ENCODE measurements around the gene PPA2. TPM values are rescaled to one million over a fixed set of nuclear protein-coding genes. Genes with fewer than 3 reads are reported as not detected.
"Not testable (repeated sequence)": the region's sequence is repeated elsewhere in the genome, so short reads cannot be mapped to it uniquely, and the experiment has no call there.

The PPA2 gene
- total RNA-seq, 2 experiments from 2014 or later: 72.0 to 81.9 TPM

DNA sequence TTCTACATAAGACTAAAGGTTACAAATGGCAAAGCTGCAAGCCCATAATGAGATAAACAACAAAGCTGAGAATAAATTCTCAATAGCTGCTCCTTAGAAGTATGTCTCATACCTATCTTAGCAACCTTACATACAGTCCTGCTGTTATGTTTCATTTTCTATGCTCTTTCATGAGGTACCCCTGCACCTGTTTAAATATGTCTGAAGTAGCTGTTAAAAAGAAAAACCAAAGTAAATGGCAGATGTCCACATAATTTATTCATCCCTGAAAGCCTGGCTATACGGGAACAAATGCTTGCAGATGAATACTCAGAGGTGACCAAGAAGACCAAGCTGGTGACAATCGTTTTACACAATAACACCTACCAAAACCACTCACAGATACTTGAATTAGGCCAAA, 22.5 kb downstream of the PPA2 start:
- peaks cover 2% of the 10 kb centered on the region for H3K9me3 Mint-ChIP-seq
- no peaks in the 10 kb centered on the region for H3K27me3 Mint-ChIP-seq
- H3K4me3 Mint-ChIP-seq: no peak overlapping the region
- POLR2A ChIA-PET: no interaction called here
- peaks cover 57% of the 10 kb centered on the region for H3K36me3 Mint-ChIP-seq
- ATAC-seq (ENCODE audit: low read depth) (no peak), DNase-seq (no peak)
- no peaks in the 10 kb centered on the region for H3K4me1 Mint-ChIP-seq
- no peak overlapping the region for H3K27ac Mint-ChIP-seq

DNA sequence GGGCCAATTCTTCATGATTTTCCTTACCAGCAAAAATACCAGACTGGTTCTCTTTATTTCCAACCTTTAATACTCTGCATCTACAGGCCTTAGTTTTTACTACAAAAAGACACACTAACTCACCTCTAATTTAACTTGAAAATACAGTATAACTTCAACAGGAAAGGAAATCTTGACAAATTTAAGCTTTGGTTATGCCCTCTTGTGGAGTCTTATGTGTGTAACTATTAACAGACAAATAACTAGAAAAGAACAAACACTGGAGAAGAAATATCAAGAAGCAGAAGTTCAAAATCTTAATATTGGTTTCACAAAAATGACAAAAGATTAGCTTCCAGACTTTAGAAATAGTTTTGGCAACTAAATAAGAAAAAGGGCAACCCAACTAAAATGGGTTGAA, 33.0 kb downstream of the PPA2 start:
- no peak for DNase-seq
- H3K4me1 Mint-ChIP-seq: no peaks in the 10 kb centered on the region
- POLR2A ChIA-PET: no interaction called here
- peaks cover 10% of the 10 kb centered on the region for H3K9me3 Mint-ChIP-seq
- no peak overlapping the region for H3K27ac Mint-ChIP-seq
- no peak for ATAC-seq (ENCODE audit: low read depth)
- H3K36me3 Mint-ChIP-seq: peaks cover 39% of the 10 kb centered on the region
- no peak overlapping the region for H3K4me3 Mint-ChIP-seq
- no peaks in the 10 kb centered on the region for H3K27me3 Mint-ChIP-seq

DNA sequence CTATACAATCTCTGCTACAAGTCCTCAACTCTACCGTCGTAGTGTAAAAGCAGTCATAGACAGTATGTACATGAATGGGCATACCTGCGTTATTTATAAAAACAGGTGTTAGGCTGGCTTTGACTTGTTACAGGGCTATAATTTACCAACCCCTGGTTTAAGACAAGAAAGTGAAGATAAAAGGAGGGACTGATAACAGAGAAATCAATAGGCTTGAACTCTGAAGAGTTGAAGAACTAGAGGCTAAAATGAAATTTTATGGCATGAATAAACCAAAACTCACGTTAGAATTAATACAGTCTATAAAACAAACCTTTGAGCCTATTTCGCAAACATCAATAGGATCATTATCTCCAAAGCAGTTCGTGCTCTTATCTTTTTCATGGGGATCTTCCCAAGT, 36.2 kb downstream of the PPA2 start:
- DNase-seq: no peak
- ATAC-seq (ENCODE audit: low read depth): no peak
- H3K4me1 Mint-ChIP-seq: no peaks in the 10 kb centered on the region
- H3K27ac Mint-ChIP-seq: no peak overlapping the region
- H3K4me3 Mint-ChIP-seq: no peak overlapping the region
- H3K36me3 Mint-ChIP-seq: peaks cover 63% of the 10 kb centered on the region
- POLR2A ChIA-PET: no interaction called here
- peaks cover 15% of the 10 kb centered on the region for H3K9me3 Mint-ChIP-seq
- no peaks in the 10 kb centered on the region for H3K27me3 Mint-ChIP-seq

DNA sequence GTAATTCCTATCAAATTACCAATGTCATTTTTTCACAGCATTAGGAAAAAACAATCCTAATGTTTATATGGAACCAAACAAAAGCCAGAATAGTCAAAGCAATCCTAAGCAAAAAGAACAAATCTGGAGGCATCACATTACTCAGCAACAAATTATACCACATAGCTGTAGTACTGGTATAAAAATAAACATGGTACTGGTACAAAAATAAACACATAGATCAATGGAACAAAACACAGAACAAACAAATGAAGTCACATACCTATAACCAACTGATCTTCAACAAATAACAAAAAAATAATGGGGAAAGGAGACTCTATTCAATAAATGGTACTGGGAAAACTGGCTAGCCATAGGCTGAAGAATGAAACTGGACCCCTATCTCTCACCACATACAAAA, 37.4 kb downstream of the PPA2 start:
- H3K4me1 Mint-ChIP-seq: no peaks in the 10 kb centered on the region
- H3K27ac Mint-ChIP-seq: no peak overlapping the region
- DNase-seq (no peak), ATAC-seq (ENCODE audit: low read depth) (no peak)
- POLR2A ChIA-PET: no interaction called here
- peaks cover 71% of the 10 kb centered on the region for H3K36me3 Mint-ChIP-seq
- H3K27me3 Mint-ChIP-seq: no peaks in the 10 kb centered on the region
- H3K9me3 Mint-ChIP-seq: peaks cover 13% of the 10 kb centered on the region
- no peak overlapping the region for H3K4me3 Mint-ChIP-seq

GRCh38 chr4:105434940-105435339, 38.9 kb downstream of the PPA2 start:
- Mint-ChIP-seq H3K4me3 (no peak overlapping the region), H3K27ac (no peak overlapping the region), H3K36me3 (peaks cover 68% of the 10 kb centered on the region), H3K27me3 (no peaks in the 10 kb centered on the region), H3K4me1 (no peaks in the 10 kb centered on the region), H3K9me3 (peaks cover 10% of the 10 kb centered on the region)
- POLR2A ChIA-PET: no interaction called here
- ATAC-seq (ENCODE audit: low read depth) (no peak), DNase-seq (no peak)

- Mint-ChIP-seq H3K27me3 (no peaks in the 10 kb centered on the region), H3K9me3 (peaks cover 13% of the 10 kb centered on the region), H3K4me3 (no peak overlapping the region), H3K4me1 (no peaks in the 10 kb centered on the region), H3K27ac (no peak overlapping the region), H3K36me3 (peaks cover 72% of the 10 kb centered on the region)
- POLR2A ChIA-PET: no interaction called here
- no peak for ATAC-seq (ENCODE audit: low read depth)
- no peak for DNase-seq
Measured at GRCh38 chr4:105433421-105433820, 40.4 kb downstream of the PPA2 start.

DNA sequence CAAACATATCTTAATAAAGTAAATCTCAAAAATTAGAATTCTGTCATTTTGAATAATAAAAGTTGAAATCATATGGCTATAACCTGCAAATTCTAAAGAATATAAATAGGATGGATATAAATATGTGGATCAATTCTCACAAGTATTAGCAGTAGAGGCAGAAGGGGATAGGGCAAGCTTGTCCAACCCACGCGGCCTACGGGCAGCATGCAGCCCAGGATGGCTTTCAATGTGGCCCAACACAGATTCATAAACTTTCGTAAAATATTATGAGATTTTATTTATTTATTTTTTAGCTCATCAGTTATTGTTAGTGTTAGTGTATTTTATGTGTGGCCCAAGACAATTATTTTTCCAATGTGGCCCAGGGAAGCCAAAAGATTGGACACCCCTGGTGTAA, 41.4 kb downstream of the PPA2 start:
- POLR2A ChIA-PET: no interaction called here
- H3K27ac Mint-ChIP-seq: no peak overlapping the region
- no peak for DNase-seq

GRCh38 chr4:105430811-105431210, 43.1 kb downstream of the PPA2 start:
- Mint-ChIP-seq H3K36me3 (peaks cover 73% of the 10 kb centered on the region), H3K27me3 (no peaks in the 10 kb centered on the region), H3K9me3 (peaks cover 10% of the 10 kb centered on the region), H3K4me1 (no peaks in the 10 kb centered on the region), H3K27ac (no peak overlapping the region), H3K4me3 (no peak overlapping the region)
- ATAC-seq (ENCODE audit: low read depth) (no peak), DNase-seq (no peak)
- POLR2A ChIA-PET: no interaction called here

More for the DNA sequence above, 41.4 kb downstream of the PPA2 start:
- H3K4me3 Mint-ChIP-seq: no peak overlapping the region
- no peaks in the 10 kb centered on the region for H3K27me3 Mint-ChIP-seq
- H3K4me1 Mint-ChIP-seq: no peaks in the 10 kb centered on the region
- no peak for ATAC-seq (ENCODE audit: low read depth)
- peaks cover 13% of the 10 kb centered on the region for H3K9me3 Mint-ChIP-seq
- H3K36me3 Mint-ChIP-seq: peaks cover 74% of the 10 kb centered on the region

DNA sequence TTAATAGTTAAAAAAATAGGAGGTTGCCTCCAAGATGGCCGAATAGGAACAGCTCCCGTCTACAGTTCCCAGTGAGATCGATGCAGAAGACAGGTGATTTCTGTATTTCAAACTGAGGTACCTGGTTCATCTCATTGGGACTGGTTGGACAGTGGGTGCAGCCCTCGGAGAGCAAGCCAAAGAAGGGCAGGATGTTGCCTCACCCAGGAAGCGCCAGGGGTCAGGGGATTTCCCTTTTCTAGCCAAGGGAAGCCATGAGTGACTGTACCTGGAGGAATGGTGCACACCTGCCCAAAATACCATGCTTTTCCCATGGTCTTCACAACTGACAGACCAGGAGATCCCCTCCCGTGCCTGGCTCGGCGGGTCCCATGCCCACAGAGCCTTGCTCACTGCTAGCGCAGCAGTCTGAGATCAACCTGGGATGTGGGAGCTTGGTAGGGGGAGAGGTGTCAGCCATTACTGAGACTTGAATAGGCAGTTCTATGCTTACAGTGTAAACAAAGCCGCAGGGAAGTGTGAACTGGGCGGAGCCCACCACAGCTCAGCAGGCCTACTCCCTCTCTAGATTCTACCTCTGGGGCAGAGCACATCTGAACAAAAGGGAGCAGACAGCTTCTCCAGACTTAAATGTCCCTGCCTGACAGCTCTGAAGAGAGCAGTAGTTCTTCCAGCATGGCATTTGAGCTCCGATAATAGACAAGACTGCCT, 47.5 kb downstream of the PPA2 start:
- H3K9me3 Mint-ChIP-seq: peaks cover 12% of the 10 kb centered on the region
- H3K27ac Mint-ChIP-seq: no peak overlapping the region
- peaks cover 9% of the 10 kb centered on the region for H3K4me1 Mint-ChIP-seq
- DNase-seq (no peak), ATAC-seq (ENCODE audit: low read depth) (no peak)
- POLR2A ChIA-PET: no interaction called here
- no peaks in the 10 kb centered on the region for H3K27me3 Mint-ChIP-seq
- no peak overlapping the region for H3K4me3 Mint-ChIP-seq
- peaks cover 74% of the 10 kb centered on the region for H3K36me3 Mint-ChIP-seq

DNA sequence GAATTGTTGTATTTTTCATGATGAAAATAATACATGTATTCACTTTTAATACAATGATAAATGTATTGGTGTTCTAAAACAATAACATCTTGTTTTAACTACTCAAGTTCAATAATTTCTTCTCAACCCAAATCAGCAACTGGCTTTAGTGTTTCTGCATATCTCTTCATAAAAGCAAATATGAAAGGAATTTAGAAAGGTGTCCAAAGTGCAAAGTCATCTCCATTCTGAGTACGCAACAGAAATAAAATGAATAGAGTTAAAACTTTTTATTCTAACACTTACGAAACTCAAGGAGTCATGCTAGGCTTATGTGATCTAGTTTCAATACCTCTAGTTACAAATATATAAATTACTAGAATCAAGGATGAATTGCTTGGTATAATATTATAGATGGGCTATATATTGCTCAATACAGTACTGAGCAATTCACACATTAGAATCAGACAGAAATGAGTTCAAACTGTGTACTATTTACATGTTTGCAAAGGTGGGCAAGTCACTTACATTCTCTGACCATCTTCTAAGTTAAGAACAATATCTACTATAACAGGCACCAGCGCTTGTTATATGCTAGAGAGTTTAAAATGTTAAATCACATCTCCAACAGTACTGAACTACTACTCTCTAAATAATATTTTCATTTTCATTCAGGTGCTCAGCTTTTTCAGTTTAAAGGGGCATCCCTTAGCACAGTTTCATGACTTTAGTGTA, 51.5 kb downstream of the PPA2 start:
- Mint-ChIP-seq H3K36me3 (peaks cover 65% of the 10 kb centered on the region), H3K27ac (no peak overlapping the region), H3K4me1 (peaks cover 10% of the 10 kb centered on the region), H3K4me3 (no peak overlapping the region), H3K9me3 (peaks cover 10% of the 10 kb centered on the region), H3K27me3 (no peaks in the 10 kb centered on the region)
- POLR2A ChIA-PET: no interaction called here
- DNase-seq (no peak), ATAC-seq (ENCODE audit: low read depth) (no peak)

- no peaks in the 10 kb centered on the region for H3K27me3 Mint-ChIP-seq
- POLR2A ChIA-PET: no interaction called here
- no peak overlapping the region for H3K4me3 Mint-ChIP-seq
- H3K4me1 Mint-ChIP-seq: peaks cover 2% of the 10 kb centered on the region
- ATAC-seq (ENCODE audit: low read depth): no peak
- H3K27ac Mint-ChIP-seq: no peak overlapping the region
- H3K9me3 Mint-ChIP-seq: peaks cover 4% of the 10 kb centered on the region
- no peak for DNase-seq
- H3K36me3 Mint-ChIP-seq: peaks cover 38% of the 10 kb centered on the region
Measured at GRCh38 chr4:105417624-105418023, 56.2 kb downstream of the PPA2 start.

- H3K27me3 Mint-ChIP-seq: no peaks in the 10 kb centered on the region
- H3K4me3 Mint-ChIP-seq: no peak overlapping the region
- no peak for DNase-seq
- H3K4me1 Mint-ChIP-seq: no peaks in the 10 kb centered on the region
- peaks cover 45% of the 10 kb centered on the region for H3K36me3 Mint-ChIP-seq
- ATAC-seq (ENCODE audit: low read depth): no peak
- H3K27ac Mint-ChIP-seq: no peak overlapping the region
- peaks cover 13% of the 10 kb centered on the region for H3K9me3 Mint-ChIP-seq
- POLR2A ChIA-PET: no interaction called here
Measured at GRCh38 chr4:105415281-105415744, 58.5 kb downstream of the PPA2 start.

DNA sequence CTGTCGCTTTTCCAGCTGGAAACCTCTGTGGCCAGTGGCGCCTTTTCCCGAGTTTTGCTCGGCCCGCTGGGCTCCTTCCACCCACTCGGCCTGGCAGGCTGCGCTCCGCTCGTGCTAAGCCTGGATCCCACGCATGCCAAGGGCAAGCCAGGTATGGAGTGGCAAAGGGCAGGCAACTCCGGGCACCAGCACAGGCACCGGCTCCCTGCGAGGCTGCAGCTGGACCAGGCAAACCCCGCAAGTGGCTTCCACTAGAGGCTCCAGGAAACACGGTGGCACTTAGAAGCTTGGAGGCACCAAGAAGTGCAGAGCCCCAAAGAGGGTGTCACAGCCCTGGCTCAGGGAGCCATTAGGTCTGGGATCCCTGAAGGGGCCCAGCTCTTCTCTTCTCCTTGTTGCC, 59.5 kb downstream of the PPA2 start:
- peaks cover 4% of the 10 kb centered on the region for H3K4me1 Mint-ChIP-seq
- no peak overlapping the region for H3K27ac Mint-ChIP-seq
- no peaks in the 10 kb centered on the region for H3K27me3 Mint-ChIP-seq
- H3K9me3 Mint-ChIP-seq: peaks cover 19% of the 10 kb centered on the region
- H3K36me3 Mint-ChIP-seq: peaks cover 51% of the 10 kb centered on the region
- POLR2A ChIA-PET: interaction anchor here (0.5 kb wide), 1 partner anchor 29 kb away, joined by 3 read pairs; no protein-coding TSS in a partner anchor
- DNase-seq: no peak
- no peak for ATAC-seq (ENCODE audit: low read depth)
- H3K4me3 Mint-ChIP-seq: no peak overlapping the region

- DNase-seq; POLR2A ChIA-PET; ATAC-seq (ENCODE audit: low read depth); H3K4me3 Mint-ChIP-seq; H3K4me1 Mint-ChIP-seq; H3K27ac Mint-ChIP-seq; H3K27me3 Mint-ChIP-seq: not testable (repeated sequence)
- peaks cover 74% of the 10 kb centered on the region for H3K36me3 Mint-ChIP-seq
- peaks cover 23% of the 10 kb centered on the region for H3K9me3 Mint-ChIP-seq
Measured at GRCh38 chr4:105409135-105409534, 64.7 kb downstream of the PPA2 start.

Data from activated naive CD8-positive, alpha-beta T cell treated with anti-CD3 and anti-CD28 coated beads, Interleukin-2, amount 10 ng/mL, durations not matched to agents 7 days and 5 days (primary cell).